RWPE1 (cell line): Measurements from ENCODE around the gene TBC1D25.

Experiments
- CTCF ChIA-PET: fragments of 350-600 bp; sonication (Branson Sonifier 250); formaldehyde crosslinking; extraction: SDS; loops from one replicate; lab custom pipeline; 2021; lab: Yijun Ruan, JAX
- POLR2A ChIA-PET: fragments of 400-600 bp; formaldehyde crosslinking; extraction: SDS; loops from one replicate; lab custom pipeline; 2020; ENCODE audit warnings: antibody characterized with exemption; ENCODE audit not compliant: low non-redundant PET; lab: Yijun Ruan, JAX
- DNase-seq: peaks from one replicate; pipeline ENCODE4 v3.0.0; 2012; ENCODE audit warnings: low spot score
- H3K27ac ChIP-seq: fragments of 450-650 bp; 2 replicates; pipeline ENCODE4 v1.5.1; 2017
- CTCF ChIP-seq: fragments of 450-650 bp; conservative IDR thresholded peaks from 2 replicates; pipeline ENCODE4 v1.5.1; 2017; ENCODE audit warnings: low read depth, mild to moderate bottlenecking

The TBC1D25 gene

GRCh38 chrX:48601741-48602394 is 62.4 kb downstream of the TBC1D25 start:
- CTCF ChIA-PET, result no interaction called here
- POLR2A ChIA-PET, result no interaction called here
- no peak for DNase-seq

GRCh38 chrX:48604701-48605100 is 65.2 kb downstream of the TBC1D25 start:
- CTCF ChIA-PET, result no interaction called here
- no peak for DNase-seq
- POLR2A ChIA-PET, result no interaction called here
- TF ChIP-seq CTCF, result no peak
- no peak overlapping the region for H3K27ac ChIP-seq

More at GRCh38 chrX:48601741-48602394, 62.4 kb downstream of the TBC1D25 start:
- TF ChIP-seq CTCF, result no peak
- H3K27ac ChIP-seq, result no peak overlapping the region

DNA sequence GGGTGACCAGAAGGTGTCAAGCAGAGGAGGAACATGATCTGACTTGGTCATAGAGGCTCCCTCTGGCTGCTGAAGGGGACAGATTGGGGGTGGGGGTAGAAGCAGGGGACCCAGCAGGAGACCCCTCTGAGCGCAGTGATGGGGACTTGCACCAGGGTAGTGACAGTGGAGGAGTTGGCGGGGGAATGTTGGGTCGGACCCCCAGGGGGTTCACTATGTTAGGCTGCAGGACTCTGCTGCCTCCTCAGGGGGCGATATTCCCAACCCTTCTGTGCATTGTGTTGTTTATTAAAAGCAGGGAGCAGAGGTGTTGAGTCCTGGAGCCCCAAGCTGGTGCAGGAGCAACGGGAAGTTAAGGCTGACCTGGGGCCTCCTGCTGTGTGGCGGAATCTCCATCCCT is 66.6 kb downstream of the TBC1D25 start:
- DNase-seq, result no peak
- POLR2A ChIA-PET, result no interaction called here
- TF ChIP-seq CTCF, result no peak
- H3K27ac ChIP-seq, result no peak overlapping the region
- CTCF ChIA-PET, result no interaction called here

GRCh38 chrX:48611703-48612102 is 72.2 kb downstream of the TBC1D25 start:
- no peak for DNase-seq
- H3K27ac ChIP-seq, result no peak overlapping the region
- ChIA-PET CTCF (no interaction called here), POLR2A (no interaction called here)
- no peak for TF ChIP-seq CTCF
